Adipocyte (in vitro differentiated cells): ENCODE data around the gene SLC22A23.
A peak's percentile ranks its signal among the peaks of the same experiment; 100 is the strongest.

Source experiments
- DNase-seq: peaks from one replicate; pipeline ENCODE4 v3.0.0-alpha.2; 2015; ENCODE audit warnings: low read depth
- H3K27me3 ChIP-seq: replicated peaks from 2 replicates; pipeline ENCODE4 v1.7.0; 2013; ENCODE audit warnings: mild to moderate bottlenecking, low read length, moderate library complexity; ENCODE audit not compliant: control insufficient read depth, insufficient read depth
- H3K36me3 ChIP-seq: 2 replicates; pipeline ENCODE4 v1.7.0; 2013; ENCODE audit warnings: low read length, mild to moderate bottlenecking, moderate library complexity; ENCODE audit not compliant: control insufficient read depth, insufficient read depth, severe bottlenecking
- H3K4me1 ChIP-seq: 2 replicates; pipeline ENCODE4 v1.7.0; 2013; ENCODE audit warnings: mild to moderate bottlenecking, low read length, moderate library complexity; ENCODE audit not compliant: control insufficient read depth, insufficient read depth
- H3K4me3 ChIP-seq: 2 replicates; pipeline ENCODE4 v1.7.0; 2013; ENCODE audit warnings: mild to moderate bottlenecking, low read length, moderate library complexity
- H3K9ac ChIP-seq: 2 replicates; pipeline ENCODE4 v1.7.0; 2013; ENCODE audit warnings: mild to moderate bottlenecking, low read length, moderate library complexity
- H3K9me3 ChIP-seq: 2 replicates; pipeline ENCODE4 v1.7.0; 2013; ENCODE audit warnings: mild to moderate bottlenecking, low read length, moderate library complexity; ENCODE audit not compliant: control insufficient read depth

Gene SLC22A23

DNA sequence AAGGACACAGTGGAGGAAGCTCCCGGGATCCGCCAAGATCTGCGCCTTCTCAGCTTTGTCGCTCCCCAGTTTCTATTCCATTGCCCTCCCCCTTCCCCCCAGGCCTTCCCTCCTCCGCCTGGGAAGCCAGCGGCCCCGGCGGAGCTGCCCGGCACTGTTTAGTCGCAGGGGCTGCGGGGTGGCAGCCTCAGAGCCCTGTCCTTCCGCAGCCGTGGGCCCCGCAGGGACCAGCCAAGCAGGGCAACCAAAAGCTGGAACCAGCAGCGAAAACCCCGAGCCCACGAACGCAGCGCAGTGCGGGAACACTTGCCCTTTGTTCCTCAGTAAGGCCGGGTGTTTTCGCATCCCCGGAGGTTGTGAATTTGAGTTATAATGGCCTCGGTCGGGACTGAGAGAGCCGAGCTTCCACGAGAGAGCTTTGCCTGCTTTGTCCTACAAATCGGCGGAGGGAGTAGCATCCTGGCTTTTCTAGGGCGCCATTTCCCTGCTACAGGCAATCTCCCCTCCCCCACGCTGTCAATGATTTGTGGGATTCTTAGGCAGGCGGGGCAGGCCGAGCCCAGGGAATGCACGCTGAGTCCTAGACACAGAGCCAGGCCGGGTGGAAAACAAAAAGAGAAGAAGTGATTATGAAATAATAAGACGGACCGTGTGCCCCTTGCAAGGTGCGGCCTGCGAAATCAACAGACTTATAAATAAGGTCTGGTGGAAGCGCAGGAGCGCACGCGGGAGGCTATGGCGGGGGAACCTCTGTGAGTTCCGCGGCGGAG, 225.4 kb downstream of the SLC22A23 start:
- peak overlapping the region; percentile 79 for H3K9ac ChIP-seq
- peaks cover 24% of the 10 kb centered on the region for H3K4me1 ChIP-seq
- no peaks in the 10 kb centered on the region for H3K9me3 ChIP-seq
- no peaks in the 10 kb centered on the region for H3K36me3 ChIP-seq
- DNase-seq: peak; percentile 95
- H3K4me3 ChIP-seq: peak overlapping the region; percentile 86
- H3K27me3 ChIP-seq: peaks cover 79% of the 10 kb centered on the region

DNA sequence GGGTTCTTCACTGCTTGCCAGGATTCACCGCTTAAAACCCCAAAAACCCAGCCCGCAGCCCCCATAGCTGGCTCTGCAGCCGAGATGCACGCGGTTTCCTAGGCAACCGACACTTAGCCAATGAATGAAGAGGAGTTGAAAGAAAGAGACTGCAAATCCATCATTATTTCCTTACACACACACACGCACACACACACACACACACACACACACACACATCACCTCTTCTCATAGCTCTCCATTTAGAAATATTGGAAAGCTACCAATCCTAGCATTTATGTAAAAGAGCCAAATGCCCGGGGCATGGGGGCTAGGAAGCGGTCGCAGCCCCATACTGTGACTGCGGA, 226.0 kb downstream of the SLC22A23 start:
- DNase-seq: peak; percentile 82
- H3K4me3 ChIP-seq: peak overlapping the region; percentile 86
- no peaks in the 10 kb centered on the region for H3K36me3 ChIP-seq
- H3K4me1 ChIP-seq: peaks cover 24% of the 10 kb centered on the region
- H3K9ac ChIP-seq: peak overlapping the region; percentile 79
- no peaks in the 10 kb centered on the region for H3K9me3 ChIP-seq
- H3K27me3 ChIP-seq: peaks cover 79% of the 10 kb centered on the region

DNA sequence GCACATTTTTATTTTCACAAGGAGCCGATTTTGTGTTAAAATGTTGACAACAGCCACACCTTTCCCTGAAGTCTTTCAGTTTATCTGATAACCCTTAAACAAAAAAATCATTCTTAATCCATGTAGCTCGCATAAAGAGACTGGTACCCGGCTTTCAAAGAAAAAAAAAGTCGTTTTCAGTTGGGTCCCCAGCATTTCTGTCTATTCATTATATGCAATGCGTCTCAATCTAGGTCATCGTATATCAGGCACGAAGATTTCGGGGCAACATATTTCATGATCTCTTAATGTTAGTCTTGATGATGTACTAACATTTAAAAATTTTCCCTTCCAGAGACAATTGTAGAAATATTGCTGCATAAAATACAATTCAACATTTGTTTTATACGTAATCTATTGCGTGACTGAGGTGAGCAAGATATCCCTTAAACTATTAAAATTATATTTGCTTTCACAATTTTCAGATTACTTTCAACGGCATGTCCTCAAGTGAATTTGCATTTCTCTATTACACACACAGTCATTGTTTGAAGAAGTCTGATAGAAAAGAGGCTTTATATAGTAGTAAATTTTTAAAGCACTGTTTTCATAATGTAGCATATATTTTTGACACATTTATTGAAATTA, 226.5 kb downstream of the SLC22A23 start:
- H3K4me1 ChIP-seq: peaks cover 24% of the 10 kb centered on the region
- no peak for DNase-seq
- H3K9ac ChIP-seq: no peak overlapping the region
- no peaks in the 10 kb centered on the region for H3K9me3 ChIP-seq
- H3K36me3 ChIP-seq: no peaks in the 10 kb centered on the region
- peaks cover 77% of the 10 kb centered on the region for H3K27me3 ChIP-seq
- no peak overlapping the region for H3K4me3 ChIP-seq

DNA sequence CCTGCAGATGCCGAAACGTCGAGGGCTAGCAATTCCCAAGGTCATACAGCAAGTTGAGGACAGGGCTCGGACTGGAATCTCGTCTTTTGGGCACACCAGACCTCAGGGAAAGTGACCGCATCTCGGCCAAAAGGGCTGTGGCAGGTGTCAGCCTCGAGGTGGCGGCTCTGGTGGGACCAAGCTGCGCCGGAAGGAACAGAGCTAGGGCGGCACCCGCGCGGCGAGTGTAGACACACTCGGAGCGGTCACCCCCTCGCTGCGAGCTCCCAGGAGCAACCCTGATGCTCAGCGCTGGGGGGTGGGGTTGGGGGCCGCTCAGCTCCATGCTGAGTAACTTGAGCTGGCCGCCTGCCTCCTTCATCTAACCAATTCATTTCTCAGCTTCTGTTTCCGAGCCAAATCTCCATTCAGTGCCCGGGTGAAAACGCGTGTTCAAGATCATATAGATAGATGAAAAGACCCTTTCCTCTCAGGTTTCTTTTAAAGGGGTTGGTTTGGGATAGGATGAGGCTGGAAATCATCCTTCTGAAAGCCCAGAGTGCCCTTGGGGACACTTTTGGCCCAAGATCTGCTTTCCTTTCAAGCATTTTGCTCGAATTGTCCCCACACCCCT, 227.2 kb downstream of the SLC22A23 start:
- no peaks in the 10 kb centered on the region for H3K9me3 ChIP-seq
- H3K27me3 ChIP-seq: peaks cover 75% of the 10 kb centered on the region
- no peak overlapping the region for H3K9ac ChIP-seq
- peak; percentile 36 for DNase-seq
- peaks cover 24% of the 10 kb centered on the region for H3K4me1 ChIP-seq
- no peaks in the 10 kb centered on the region for H3K36me3 ChIP-seq
- no peak overlapping the region for H3K4me3 ChIP-seq

DNA sequence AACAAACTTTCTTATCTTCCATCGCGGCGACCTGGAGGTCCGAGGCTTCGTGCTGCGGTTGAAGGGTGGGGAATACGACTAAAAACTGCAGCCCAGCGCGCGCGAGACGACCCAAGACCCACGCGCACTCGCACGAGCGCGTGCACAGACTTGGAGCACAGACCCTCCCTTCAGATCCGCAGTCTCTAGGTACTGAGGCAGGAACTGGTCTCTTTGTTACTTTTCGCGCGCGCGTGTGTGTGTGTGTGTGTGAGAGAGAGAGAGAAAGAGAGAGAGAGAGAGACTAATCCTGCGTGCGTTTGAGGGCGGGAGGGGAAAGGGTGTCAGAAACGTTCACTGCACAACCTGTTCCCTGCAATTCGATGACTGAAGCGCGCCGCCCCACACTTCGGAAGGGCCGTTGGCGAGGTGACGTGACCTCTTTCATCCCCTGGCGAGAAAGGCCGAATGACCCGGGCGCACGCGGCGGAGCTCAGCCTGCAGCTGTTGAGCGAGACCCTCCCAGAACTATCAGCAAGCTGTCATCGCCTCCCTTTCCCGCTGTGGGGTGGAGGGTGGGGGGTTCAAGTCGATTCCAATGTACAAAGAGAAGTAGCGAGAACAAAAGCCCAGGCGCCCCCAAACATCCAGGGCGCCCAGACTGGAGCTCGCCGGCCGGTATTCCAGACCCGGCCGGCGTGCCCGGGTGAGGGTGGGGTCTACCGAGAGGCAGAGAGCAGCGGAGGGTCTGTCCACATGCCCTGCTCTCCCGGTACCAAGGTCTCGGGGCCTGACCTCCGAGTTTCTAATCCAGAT, 227.9 kb downstream of the SLC22A23 start:
- Histone ChIP-seq H3K36me3 (no peaks in the 10 kb centered on the region), H3K27me3 (peaks cover 68% of the 10 kb centered on the region), H3K4me1 (peaks cover 24% of the 10 kb centered on the region), H3K9ac (no peak overlapping the region), H3K4me3 (no peak overlapping the region), H3K9me3 (no peaks in the 10 kb centered on the region)
- DNase-seq: peak; percentile 34

DNA sequence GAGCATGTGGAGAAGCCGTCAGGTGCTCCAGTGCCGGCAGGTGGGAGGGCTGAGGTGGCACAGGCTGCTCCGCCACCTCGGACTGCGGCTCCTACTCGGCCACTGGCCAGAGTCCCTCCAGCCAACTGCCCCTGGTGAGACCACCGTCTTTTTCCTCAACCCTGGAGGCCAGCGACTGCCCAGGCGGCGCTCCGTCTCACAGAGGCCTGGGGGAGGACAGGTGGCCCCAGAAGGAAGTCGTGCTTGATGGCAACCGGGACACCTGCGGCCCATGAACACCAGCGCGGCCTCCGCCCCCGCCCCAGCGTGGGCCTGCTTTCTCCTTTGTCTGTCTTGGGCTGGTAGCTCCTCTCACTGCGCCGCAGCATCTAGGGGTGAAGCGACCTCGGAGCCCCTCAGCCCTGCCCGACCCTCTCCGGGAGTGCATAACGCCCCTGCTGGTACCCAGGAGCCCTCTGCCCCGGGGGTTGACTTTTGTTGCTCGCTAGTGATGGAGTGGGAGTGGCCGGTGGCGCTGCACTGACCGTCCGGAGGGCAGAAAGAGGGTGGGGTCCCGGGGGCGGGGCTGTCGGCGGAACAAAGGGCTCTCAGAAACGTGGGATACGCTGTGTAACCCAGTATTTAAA, 228.7 kb downstream of the SLC22A23 start:
- Histone ChIP-seq H3K9me3 (no peaks in the 10 kb centered on the region), H3K36me3 (no peaks in the 10 kb centered on the region), H3K9ac (no peak overlapping the region), H3K4me1 (peaks cover 24% of the 10 kb centered on the region), H3K27me3 (peaks cover 69% of the 10 kb centered on the region), H3K4me3 (no peak overlapping the region)
- DNase-seq: peak; percentile 22

DNA sequence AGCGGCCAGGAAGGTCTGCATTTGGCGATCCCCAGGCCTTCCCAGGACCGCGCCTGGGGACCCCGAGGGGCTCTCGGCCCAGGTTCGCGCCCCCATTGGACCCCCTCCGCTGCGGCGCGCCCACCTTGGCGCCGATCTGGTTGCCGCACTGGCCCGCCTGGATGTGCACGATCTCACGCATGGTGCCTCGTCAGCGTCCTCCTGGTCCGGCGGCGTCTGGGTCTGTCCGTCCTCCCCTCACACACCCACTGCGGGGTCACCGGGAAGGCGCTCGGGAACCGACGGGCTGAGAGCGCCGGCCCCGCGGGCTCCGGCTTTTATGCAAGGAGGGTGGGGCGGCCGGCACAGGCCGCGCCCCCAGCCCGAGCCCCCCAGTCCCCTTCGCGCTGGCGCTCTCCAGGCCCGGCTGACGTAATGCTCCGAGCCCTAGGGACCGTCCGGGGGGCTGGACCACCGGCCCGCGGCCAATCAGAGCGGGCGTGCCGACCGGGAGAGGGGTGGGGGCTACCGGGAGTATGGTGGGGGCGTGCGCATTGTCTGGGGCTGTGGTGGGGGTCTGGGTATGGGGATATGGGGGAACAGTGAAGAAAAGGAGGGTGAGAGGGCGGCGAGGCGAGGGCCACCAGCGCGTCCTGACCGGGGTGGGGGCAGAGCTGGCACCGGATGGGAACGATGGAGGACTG, 229.3 kb downstream of the SLC22A23 start, which contains the start of gene TUBB2B:
TSS of gene TUBB2B (minus strand) at position 291 of the 683 bp plus-strand sequence. CDS start at position 181, 110 bp downstream.
- H3K9ac ChIP-seq: no peak within 1 kb of the TSS
- H3K4me3 ChIP-seq: peak within 1 kb of the TSS; percentile 72
- no peaks in the 10 kb centered on the region for H3K9me3 ChIP-seq
- H3K36me3 ChIP-seq: no peaks in the 10 kb centered on the region
- H3K4me1 ChIP-seq: peaks cover 24% of the 10 kb centered on the region
- peaks cover 67% of the 10 kb centered on the region for H3K27me3 ChIP-seq
- peak; percentile 82 for DNase-seq

DNA sequence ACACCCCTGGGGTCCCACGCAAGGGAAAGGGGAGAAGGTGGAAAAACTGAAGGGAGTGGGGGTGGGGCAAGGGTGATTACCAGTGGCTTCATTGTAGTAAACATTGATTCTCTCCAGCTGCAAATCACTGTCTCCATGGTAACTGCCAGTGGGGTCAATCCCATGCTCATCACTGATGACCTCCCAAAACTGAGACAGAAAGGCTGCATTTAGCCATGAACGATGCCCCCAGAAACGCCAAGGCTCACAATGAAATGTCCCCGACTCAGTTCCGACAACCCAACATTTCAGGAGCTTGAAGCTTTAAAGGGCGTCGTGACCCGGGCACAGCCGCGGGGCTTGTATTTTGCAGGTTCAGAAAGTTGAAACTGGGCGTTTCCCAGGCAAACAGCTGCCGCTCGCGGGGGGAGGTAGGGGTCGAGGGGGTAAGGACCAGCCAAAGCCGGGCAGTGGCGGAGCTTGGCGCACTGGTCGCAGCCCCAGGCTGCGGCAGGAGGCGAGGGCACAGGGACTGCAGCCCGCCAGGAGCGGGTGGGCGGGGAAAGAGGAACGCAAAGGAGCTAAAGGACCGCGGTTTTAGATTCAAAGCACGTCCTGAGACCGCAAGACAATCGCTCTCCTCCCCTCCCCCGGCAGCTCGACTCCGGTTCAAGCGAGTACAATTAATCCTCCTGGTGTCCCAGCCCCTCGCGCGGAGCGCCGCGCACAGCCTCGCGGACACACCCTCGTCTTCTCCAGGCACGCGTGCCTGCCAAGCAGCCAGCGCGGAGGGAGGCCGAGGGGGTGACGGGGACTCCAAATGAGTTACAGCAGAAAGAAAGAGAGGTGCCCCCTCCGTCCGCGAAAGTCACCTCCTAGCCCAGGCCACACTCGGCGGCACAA, 230.1 kb downstream of the SLC22A23 start:
- Histone ChIP-seq H3K9me3 (no peaks in the 10 kb centered on the region), H3K9ac (no peak overlapping the region), H3K4me3 (peak overlapping the region; percentile 72), H3K4me1 (peaks cover 20% of the 10 kb centered on the region), H3K27me3 (peaks cover 63% of the 10 kb centered on the region), H3K36me3 (no peaks in the 10 kb centered on the region)
- DNase-seq: peak; percentile 77

DNA sequence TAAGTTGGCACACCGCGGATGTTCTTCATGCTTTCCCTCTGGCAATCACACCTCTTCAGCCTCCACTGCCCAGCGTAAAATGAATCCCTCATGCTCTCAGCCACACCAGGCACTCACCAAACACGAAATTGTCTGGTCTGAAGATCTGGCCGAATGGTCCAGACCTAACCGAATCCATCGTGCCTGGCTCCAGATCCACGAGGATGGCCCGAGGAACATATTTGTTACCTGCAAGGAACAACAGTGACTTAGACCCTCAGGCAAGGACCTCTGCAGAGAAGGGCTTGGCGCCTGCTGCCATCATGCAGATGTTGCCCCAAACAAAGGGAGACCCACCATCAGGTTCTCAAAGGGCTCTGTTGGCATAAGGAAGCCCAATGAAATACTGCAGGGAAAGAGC, 230.8 kb downstream of the SLC22A23 start:
- DNase-seq: no peak
- Histone ChIP-seq H3K9ac (no peak overlapping the region), H3K36me3 (no peaks in the 10 kb centered on the region)

More for the DNA sequence above, 230.8 kb downstream of the SLC22A23 start:
- H3K4me1 ChIP-seq: peaks cover 16% of the 10 kb centered on the region
- no peak overlapping the region for H3K4me3 ChIP-seq
- no peaks in the 10 kb centered on the region for H3K9me3 ChIP-seq
- H3K27me3 ChIP-seq: peaks cover 67% of the 10 kb centered on the region
